ENCODE data around the gene C11orf65.

DNA sequence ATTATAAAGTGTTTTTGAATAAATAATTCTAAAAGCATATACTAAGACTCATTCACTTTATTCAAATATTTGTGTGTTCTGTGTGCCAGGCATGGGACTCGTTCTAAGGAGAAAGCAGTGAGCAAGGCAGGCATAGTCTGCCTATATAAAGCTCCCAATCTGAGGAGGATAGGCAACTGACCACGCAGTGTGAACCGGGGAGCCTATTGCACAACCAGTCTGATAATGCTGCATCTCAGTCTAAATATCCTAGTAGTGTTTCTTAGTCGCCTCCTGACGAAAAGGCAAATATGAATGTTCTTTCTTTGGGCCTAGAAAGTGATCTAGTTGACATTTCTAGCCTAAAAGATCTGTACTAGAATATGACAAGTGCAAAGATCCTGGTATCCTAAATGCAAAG is 98.3 kb downstream of the C11orf65 start:
- TF ChIP-seq, protein P1, sequence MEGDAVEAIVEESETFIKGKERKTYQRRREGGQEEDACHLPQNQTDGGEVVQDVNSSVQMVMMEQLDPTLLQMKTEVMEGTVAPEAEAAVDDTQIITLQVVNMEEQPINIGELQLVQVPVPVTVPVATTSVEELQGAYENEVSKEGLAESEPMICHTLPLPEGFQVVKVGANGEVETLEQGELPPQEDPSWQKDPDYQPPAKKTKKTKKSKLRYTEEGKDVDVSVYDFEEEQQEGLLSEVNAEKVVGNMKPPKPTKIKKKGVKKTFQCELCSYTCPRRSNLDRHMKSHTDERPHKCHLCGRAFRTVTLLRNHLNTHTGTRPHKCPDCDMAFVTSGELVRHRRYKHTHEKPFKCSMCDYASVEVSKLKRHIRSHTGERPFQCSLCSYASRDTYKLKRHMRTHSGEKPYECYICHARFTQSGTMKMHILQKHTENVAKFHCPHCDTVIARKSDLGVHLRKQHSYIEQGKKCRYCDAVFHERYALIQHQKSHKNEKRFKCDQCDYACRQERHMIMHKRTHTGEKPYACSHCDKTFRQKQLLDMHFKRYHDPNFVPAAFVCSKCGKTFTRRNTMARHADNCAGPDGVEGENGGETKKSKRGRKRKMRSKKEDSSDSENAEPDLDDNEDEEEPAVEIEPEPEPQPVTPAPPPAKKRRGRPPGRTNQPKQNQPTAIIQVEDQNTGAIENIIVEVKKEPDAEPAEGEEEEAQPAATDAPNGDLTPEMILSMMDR (IDR thresholded peaks at IDR 0.05) = no peak
- TF ChIP-seq POLR2A (IDR thresholded peaks at IDR 0.05) (no peak), POLR2AphosphoS5 (IDR thresholded peaks at IDR 0.05) (no peak)
